KOPT-K1 (cell line): Measurements from ENCODE around the gene RNF187.
"Not testable (repeated sequence)": the region's sequence is repeated elsewhere in the genome, so short reads cannot be mapped to it uniquely, and the experiment has no call there.

Source experiments
- H3K27ac ChIP-seq: fragments of 200-600 bp; sonication (generic); 2 replicates; pipeline ENCODE4 v1.5.1; 2016; ENCODE audit warnings: antibody characterized with exemption, mild to moderate bottlenecking, low read depth, low read length; ENCODE audit not compliant: poor library complexity, severe bottlenecking
- H3K36me3 ChIP-seq: fragments of 200-600 bp; sonication (generic); 2 replicates; pipeline ENCODE4 v1.5.1; 2017; ENCODE audit warnings: antibody characterized with exemption, mild to moderate bottlenecking, low read length, moderate library complexity; ENCODE audit not compliant: insufficient read depth
- H3K9me3 ChIP-seq: fragments of 200-600 bp; sonication (generic); 2 replicates; pipeline ENCODE4 v1.5.1; 2017; ENCODE audit warnings: antibody characterized with exemption, low read length, mild to moderate bottlenecking; ENCODE audit not compliant: insufficient read depth, poor library complexity, severe bottlenecking

RNF187 gene

GRCh38 chr1:228455715-228456114 is 31.5 kb upstream of the RNF187 start:
- no peaks in the 10 kb centered on the region for H3K36me3 ChIP-seq
- no peaks in the 10 kb centered on the region for H3K9me3 ChIP-seq
- H3K27ac ChIP-seq = no peak overlapping the region

DNA sequence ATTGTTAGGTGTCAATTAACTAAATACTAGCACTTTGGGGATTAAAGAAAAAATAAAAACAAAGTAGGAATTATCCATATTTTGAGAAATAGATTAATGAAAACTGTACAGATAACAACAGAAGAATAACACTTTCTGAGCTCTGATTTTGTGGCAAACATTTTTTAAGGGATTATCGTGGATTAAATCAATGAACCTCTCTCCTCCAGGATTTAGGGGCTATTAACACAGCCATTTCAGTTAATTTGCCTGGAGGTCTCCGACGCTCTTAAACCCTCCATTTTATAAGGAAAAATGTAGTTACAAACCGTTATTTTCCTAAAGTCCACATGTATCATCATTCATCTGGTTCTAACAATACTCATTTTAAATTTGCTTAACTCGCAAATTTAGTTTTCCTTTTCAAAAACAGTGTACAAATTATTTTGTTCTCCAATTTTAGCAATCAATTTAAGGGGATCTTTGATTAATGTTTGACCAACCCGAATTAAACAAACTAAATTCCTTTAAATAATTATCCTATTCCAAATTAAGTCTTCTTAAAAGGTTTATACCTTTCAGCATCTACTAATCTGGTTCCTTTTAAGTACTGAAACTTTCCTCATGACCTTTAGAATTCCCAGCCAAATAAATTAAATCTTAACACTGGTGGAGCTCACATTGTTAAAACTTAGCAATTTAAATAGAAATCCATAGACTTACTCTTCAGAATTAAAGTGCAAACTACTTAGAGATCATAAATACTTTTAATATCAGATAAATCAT is 30.7 kb upstream of the RNF187 start:
- Histone ChIP-seq H3K27ac (no peak overlapping the region), H3K36me3 (no peaks in the 10 kb centered on the region), H3K9me3 (no peaks in the 10 kb centered on the region)

DNA sequence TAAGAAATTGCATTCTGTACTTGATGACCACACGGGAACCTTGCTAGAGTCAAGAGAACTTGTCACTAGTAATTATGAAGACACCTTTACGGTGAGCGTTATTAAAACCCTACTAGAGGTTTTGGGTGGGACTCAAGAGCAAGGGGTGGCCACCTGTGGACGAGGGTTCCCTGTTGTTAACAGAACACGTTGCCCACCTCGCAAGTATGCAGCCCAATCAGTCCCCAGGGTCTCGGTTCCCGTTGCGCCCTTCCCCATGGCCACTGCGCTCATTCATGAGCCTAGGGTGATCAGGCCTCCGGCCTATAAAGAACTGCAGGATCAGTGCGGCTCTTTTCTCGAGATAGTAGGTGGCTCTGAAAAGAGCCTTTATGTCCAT is 30.2 kb upstream of the RNF187 start:
- no peak overlapping the region for H3K27ac ChIP-seq
- H3K9me3 ChIP-seq = no peaks in the 10 kb centered on the region
- H3K36me3 ChIP-seq = no peaks in the 10 kb centered on the region

DNA sequence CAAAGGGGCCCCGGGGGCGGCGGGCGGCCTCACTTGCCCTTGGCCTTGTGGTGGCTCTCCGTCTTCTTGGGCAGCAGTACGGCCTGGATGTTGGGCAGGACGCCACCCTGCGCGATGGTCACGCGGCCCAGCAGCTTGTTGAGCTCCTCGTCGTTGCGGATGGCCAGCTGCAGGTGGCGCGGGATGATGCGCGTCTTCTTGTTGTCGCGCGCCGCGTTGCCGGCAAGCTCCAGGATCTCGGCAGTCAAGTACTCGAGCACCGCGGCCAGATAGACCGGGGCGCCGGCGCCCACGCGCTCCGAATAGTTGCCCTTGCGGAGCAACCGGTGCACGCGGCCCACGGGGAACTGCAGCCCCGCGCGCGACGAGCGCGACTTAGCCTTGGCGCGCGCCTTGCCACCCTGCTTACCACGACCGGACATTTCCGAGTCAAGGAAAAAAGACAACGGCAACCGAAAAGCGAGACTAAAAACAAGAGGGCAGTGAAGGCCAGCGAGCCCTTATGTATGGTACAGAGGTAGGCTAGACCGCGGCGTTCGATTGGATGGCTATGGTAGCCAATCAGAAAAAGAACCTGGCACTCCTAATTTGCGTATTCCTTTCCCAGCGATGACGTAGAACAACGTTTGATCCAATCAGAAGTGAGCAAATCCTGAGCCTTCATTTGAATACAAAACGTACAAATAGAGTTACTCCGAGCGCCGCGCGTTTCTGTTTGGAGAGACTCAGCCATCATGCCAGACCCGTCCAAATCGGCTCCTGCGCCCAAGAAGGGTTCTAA is 29.6 kb upstream of the RNF187 start:
- no peak overlapping the region for H3K27ac ChIP-seq
- no peaks in the 10 kb centered on the region for H3K9me3 ChIP-seq

GRCh38 chr1:228459091-228459993 is 27.8 kb upstream of the RNF187 start:
- no peaks in the 10 kb centered on the region for H3K36me3 ChIP-seq
- H3K27ac ChIP-seq = no peak overlapping the region
- H3K9me3 ChIP-seq = no peaks in the 10 kb centered on the region

More for the DNA sequence above, 29.6 kb upstream of the RNF187 start:
- no peaks in the 10 kb centered on the region for H3K36me3 ChIP-seq

DNA sequence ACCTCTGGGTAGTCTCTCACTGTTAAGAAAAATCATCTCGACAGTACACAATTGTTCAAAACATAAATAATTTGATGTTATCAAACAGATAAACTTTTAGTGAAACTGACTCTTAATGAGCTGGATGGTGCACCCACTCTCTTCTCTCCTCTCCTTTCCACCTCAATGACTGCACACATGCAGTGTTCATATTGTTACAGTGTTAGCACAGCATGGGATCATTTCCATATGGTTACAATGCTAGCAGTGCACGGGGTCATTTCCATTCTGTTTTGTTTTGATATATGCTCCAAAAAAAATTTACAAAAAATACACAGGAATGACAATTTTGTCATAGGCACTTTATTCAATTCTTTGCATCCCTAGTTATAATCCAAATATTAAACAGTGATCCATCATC is 26.4 kb upstream of the RNF187 start:
- Histone ChIP-seq H3K27ac (no peak overlapping the region), H3K9me3 (no peaks in the 10 kb centered on the region), H3K36me3 (no peaks in the 10 kb centered on the region)

DNA sequence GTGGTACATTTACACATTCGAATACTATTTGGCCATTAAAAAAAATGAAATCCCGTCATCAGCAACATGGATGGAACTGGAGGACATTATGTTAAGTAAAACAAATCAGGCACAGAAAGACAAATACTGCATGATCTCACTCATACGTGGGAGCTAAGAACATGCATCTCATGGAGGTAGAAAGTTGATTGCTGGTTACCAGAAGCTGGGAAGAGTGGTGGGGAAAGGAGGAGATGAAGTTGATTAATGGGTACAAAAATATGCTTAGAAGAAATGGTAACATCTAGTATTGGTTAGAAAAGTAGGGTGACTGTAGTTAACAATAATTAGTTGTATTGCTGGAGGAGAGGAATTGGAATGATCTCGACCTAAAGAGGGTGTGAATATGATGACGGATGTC is 24.6 kb upstream of the RNF187 start:
- H3K36me3 ChIP-seq = no peaks in the 10 kb centered on the region
- H3K9me3 ChIP-seq = no peaks in the 10 kb centered on the region
- no peak overlapping the region for H3K27ac ChIP-seq

DNA sequence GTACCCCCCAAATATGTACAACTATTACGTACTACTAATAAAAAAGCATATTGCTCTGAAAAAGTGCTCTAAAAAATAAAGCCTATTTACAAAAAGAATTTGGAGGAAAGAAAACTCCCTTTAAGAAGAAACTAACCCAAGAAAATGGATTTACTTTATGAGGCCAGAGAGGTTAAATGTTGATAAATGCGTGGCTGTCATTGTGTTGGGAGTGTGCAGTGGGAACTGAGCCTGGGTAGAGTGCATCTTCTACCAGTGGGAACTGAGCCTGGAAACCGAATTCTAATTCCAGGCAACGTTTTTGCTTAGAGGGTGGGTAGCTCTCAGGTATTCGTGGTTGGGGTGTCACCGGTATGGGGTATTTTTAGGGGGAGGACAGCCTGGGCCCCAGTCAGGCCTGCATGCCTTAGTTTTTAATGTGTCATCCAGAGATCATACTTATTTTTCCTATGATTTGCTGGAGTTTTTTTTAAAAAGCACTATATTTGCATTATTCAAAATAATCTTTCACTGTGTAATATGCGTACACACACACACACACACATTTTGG is 24.1 kb upstream of the RNF187 start:
- no peak overlapping the region for H3K27ac ChIP-seq
- H3K9me3 ChIP-seq = no peaks in the 10 kb centered on the region
- no peaks in the 10 kb centered on the region for H3K36me3 ChIP-seq

GRCh38 chr1:228463559-228464455 is 23.4 kb upstream of the RNF187 start:
- Histone ChIP-seq H3K27ac (no peak overlapping the region), H3K36me3 (no peaks in the 10 kb centered on the region), H3K9me3 (no peaks in the 10 kb centered on the region)

GRCh38 chr1:228464487-228464983 is 22.6 kb upstream of the RNF187 start:
- Histone ChIP-seq H3K27ac (no peak overlapping the region), H3K9me3 (no peaks in the 10 kb centered on the region)

DNA sequence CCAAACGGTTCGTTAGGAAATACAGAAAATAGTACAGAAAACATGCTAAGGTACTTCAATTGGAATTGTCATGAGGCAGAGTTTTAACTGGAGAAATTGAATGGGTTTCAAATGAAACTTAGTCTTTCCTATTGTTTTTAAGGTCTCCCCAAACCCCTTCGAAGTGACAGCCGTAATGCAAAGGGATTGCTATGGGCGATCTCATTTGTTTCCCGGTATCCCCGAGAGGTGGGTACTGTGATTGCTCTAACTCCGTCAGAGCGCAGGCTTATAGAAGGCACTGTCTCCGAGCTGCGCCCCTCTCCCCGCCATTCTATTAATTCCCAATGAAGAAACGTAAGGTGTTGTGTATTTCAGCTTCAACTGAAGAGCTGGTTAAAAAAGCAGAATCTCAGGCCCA is 22.0 kb upstream of the RNF187 start:
- no peak overlapping the region for H3K27ac ChIP-seq

More at GRCh38 chr1:228464487-228464983, 22.6 kb upstream of the RNF187 start:
- no peaks in the 10 kb centered on the region for H3K36me3 ChIP-seq

GRCh38 chr1:228465571-228466146 is 21.5 kb upstream of the RNF187 start:
- H3K27ac ChIP-seq = no peak overlapping the region
- no peaks in the 10 kb centered on the region for H3K36me3 ChIP-seq
- no peaks in the 10 kb centered on the region for H3K9me3 ChIP-seq

More for the DNA sequence above, 22.0 kb upstream of the RNF187 start:
- Histone ChIP-seq H3K36me3 (no peaks in the 10 kb centered on the region), H3K9me3 (no peaks in the 10 kb centered on the region)

DNA sequence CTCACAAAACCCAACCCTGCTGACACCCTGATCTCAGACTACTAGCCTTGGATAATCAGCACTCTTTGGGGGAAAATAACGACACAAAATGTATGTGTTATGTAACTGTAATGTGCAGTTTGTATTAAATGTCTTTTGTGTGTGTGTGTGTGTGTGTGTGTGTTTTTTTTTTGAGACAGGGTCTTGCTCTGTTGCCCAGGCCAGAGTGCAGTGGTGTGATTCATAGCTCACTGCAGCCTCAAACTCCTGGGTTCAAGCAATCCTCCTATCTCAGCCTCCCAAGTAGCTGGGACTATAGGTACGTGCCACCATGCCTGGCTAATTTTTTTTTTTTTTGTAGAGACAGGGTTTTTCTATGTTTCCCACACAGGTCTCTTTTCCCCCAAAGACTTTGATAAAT is 19.0 kb upstream of the RNF187 start:
- not testable (repeated sequence) for H3K9me3 ChIP-seq, H3K27ac ChIP-seq, H3K36me3 ChIP-seq
